Measurements from ENCODE around the gene PALB2. TPM values are rescaled to one million over a fixed set of nuclear protein-coding genes. Genes with fewer than 3 reads are reported as not detected.

The PALB2 gene
- total and polyA plus RNA-seq, 2 of the 13 experiments (the other 11 are each of a cell fraction or from before 2014, with no cell fraction given) = 12.1 to 40.9 TPM

DNA sequence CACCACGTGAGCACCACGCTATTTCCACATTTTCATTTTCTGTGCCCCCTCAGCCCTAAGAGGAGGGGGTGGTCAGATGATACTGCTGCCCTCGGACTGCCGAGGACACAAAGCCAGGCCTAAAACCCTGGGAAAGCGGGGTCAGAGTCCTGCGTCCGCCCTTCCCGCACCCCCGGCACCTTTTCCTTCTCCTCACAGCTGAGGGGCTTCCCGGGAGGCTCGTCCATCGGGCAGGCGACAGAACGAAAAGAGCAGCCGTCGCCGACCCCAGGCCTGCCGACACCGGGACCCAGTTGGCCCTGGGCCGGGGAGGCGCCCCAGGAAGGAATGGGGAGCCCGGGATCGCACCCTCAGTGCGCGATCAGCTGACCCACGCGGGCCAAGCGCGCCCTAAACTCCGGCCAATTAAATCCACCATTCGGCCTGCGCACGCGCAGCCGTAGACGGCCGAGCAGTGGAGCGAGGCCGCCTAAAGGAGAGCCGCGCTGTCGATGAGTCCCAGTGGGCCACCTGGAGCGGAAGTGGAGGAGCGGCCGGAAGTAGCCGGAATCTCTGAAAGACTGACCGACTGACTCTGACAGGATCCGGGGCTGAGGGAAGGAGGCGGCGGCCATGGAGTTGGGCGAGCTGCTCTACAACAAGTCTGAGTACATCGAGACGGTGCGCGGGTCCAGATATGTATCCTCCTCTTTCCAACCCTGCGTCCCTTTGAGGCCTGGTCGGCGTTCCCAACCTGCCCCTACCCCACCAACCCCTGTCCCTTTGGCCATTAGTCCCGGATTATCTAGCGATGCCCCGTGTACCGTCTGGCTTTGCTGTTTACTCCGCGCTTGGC lies at the start of gene PALB2, which contains the start of gene DCTN5 (continued):
- TF ChIP-seq, protein P1, sequence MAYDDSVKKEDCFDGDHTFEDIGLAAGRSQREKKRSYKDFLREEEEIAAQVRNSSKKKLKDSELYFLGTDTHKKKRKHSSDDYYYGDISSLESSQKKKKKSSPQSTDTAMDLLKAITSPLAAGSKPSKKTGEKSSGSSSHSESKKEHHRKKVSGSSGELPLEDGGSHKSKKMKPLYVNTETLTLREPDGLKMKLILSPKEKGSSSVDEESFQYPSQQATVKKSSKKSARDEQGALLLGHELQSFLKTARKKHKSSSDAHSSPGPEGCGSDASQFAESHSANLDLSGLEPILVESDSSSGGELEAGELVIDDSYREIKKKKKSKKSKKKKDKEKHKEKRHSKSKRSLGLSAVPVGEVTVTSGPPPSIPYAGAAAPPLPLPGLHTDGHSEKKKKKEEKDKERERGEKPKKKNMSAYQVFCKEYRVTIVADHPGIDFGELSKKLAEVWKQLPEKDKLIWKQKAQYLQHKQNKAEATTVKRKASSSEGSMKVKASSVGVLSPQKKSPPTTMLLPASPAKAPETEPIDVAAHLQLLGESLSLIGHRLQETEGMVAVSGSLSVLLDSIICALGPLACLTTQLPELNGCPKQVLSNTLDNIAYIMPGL (CRISPR knock-in tag; IDR thresholded peaks at IDR 0.05; ENCODE audit: borderline replicate concordance in 1 of 2, low read depth in 1 of 2) = peak; percentile 89 to 96
- peak; percentile 83 for TF ChIP-seq ZNF605 (CRISPR knock-in tag; IDR thresholded peaks at IDR 0.05)
- TF ChIP-seq ZNF788 (CRISPR knock-in tag; IDR thresholded peaks at IDR 0.05; ENCODE audit: borderline replicate concordance) = peak; percentile 94
- TF ChIP-seq ZNF556 (CRISPR knock-in tag; IDR thresholded peaks at IDR 0.05; ENCODE audit: borderline replicate concordance) = no peak; the same call in 1 of the 2 replicates
- peak; percentile 85 for TF ChIP-seq ARHGAP35 (CRISPR knock-in tag; IDR thresholded peaks at IDR 0.05; ENCODE audit: borderline replicate concordance)
- TF ChIP-seq, protein P2, sequence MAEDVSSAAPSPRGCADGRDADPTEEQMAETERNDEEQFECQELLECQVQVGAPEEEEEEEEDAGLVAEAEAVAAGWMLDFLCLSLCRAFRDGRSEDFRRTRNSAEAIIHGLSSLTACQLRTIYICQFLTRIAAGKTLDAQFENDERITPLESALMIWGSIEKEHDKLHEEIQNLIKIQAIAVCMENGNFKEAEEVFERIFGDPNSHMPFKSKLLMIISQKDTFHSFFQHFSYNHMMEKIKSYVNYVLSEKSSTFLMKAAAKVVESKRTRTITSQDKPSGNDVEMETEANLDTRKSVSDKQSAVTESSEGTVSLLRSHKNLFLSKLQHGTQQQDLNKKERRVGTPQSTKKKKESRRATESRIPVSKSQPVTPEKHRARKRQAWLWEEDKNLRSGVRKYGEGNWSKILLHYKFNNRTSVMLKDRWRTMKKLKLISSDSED (CRISPR knock-in tag; IDR thresholded peaks at IDR 0.05) = no peak
- TF ChIP-seq, protein P3, sequence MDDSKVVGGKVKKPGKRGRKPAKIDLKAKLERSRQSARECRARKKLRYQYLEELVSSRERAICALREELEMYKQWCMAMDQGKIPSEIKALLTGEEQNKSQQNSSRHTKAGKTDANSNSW (CRISPR knock-in tag; IDR thresholded peaks at IDR 0.05; ENCODE audit: borderline replicate concordance) = 0 out of 2 replicates have a peak, but pooled peaks have one; percentile 24
- TF ChIP-seq, protein P4, sequence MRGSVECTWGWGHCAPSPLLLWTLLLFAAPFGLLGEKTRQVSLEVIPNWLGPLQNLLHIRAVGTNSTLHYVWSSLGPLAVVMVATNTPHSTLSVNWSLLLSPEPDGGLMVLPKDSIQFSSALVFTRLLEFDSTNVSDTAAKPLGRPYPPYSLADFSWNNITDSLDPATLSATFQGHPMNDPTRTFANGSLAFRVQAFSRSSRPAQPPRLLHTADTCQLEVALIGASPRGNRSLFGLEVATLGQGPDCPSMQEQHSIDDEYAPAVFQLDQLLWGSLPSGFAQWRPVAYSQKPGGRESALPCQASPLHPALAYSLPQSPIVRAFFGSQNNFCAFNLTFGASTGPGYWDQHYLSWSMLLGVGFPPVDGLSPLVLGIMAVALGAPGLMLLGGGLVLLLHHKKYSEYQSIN (CRISPR knock-in tag; IDR thresholded peaks at IDR 0.05; ENCODE audit: borderline replicate concordance) = no peak
- peak; percentile 91; the same call in 1 of the 2 replicates for TF ChIP-seq ZNF816 (CRISPR knock-in tag; IDR thresholded peaks at IDR 0.05; ENCODE audit: borderline replicate concordance)
- TF ChIP-seq, protein P5, sequence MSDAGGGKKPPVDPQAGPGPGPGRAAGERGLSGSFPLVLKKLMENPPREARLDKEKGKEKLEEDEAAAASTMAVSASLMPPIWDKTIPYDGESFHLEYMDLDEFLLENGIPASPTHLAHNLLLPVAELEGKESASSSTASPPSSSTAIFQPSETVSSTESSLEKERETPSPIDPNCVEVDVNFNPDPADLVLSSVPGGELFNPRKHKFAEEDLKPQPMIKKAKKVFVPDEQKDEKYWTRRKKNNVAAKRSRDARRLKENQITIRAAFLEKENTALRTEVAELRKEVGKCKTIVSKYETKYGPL (CRISPR knock-in tag; IDR thresholded peaks at IDR 0.05) = peak; percentile 58; the same call in 1 of the 2 replicates
- TF ChIP-seq MYC (CRISPR knock-in tag; IDR thresholded peaks at IDR 0.05; ENCODE audit: borderline replicate concordance) = peak; percentile 97
- peak; percentile 95 for TF ChIP-seq ZNF749 (CRISPR knock-in tag; IDR thresholded peaks at IDR 0.05; ENCODE audit: borderline replicate concordance)
- no peak; the same call in 1 of the 2 replicates for TF ChIP-seq MZF1 (CRISPR knock-in tag; IDR thresholded peaks at IDR 0.05; ENCODE audit: borderline replicate concordance)
- TF ChIP-seq TAF15 (IDR thresholded peaks at IDR 0.05; ENCODE audit: low read depth, low read length, poor library complexity, severe bottlenecking) = peak; percentile 96
- TF ChIP-seq YY1 (IDR thresholded peaks at IDR 0.05; ENCODE audit: insufficient read depth, insufficient replicate concordance, low read depth, low read length) = peak; percentile 94
- TF ChIP-seq ZNF549 (CRISPR knock-in tag; IDR thresholded peaks at IDR 0.05) = peak; percentile 88
- TF ChIP-seq ZSCAN12 (CRISPR knock-in tag; IDR thresholded peaks at IDR 0.05) = 0 out of 2 replicates have a peak, but pooled peaks have one; percentile 59
- no peak; the same call in 1 of the 2 replicates for TF ChIP-seq HOXA9 (CRISPR knock-in tag; IDR thresholded peaks at IDR 0.05; ENCODE audit: borderline replicate concordance)
- TF ChIP-seq IRF2 (CRISPR knock-in tag; IDR thresholded peaks at IDR 0.05) = peak; percentile 97
- TF ChIP-seq TSC22D2 (CRISPR knock-in tag; IDR thresholded peaks at IDR 0.05; ENCODE audit: borderline replicate concordance) = peak; percentile 86; the same call in 1 of the 2 replicates
- TF ChIP-seq WIZ (CRISPR knock-in tag; IDR thresholded peaks at IDR 0.05) = peak; percentile 74; the same call in 1 of the 2 replicates
- peak; percentile 40; the same call in 1 of the 2 replicates for TF ChIP-seq TEAD2 (CRISPR knock-in tag; IDR thresholded peaks at IDR 0.05)

All from HepG2 (cell line).